GM20000 (cell line): ENCODE results near the gene PTPRG.

Experiments used
- DNase-seq: peaks from one replicate; pipeline ENCODE4 v3.0.0; 2012; ENCODE audit warnings: low spot score
- CTCF ChIP-seq: IDR thresholded peaks from 2 replicates; pipeline ENCODE4 v1.5.1; 2012; ENCODE audit warnings: mild to moderate bottlenecking, control low read depth; ENCODE audit errors: extremely low read depth, missing control alignments

The PTPRG gene

GRCh38 chr3:62253971-62254370 is 692.6 kb downstream of the PTPRG start:
- DNase-seq: no peak
- no peak for TF ChIP-seq CTCF

- no peak for TF ChIP-seq CTCF
- no peak for DNase-seq
Measured at GRCh38 chr3:62255758-62256157, 694.4 kb downstream of the PTPRG start.

GRCh38 chr3:62259924-62260323 is 698.6 kb downstream of the PTPRG start:
- no peak for DNase-seq
- TF ChIP-seq CTCF: no peak

- DNase-seq: no peak
- TF ChIP-seq CTCF: no peak
Measured at GRCh38 chr3:62260655-62261054, 699.3 kb downstream of the PTPRG start.

GRCh38 chr3:62261121-62261520 is 699.8 kb downstream of the PTPRG start:
- TF ChIP-seq CTCF: no peak
- DNase-seq: no peak

GRCh38 chr3:62261736-62262135 is 700.4 kb downstream of the PTPRG start:
- no peak for DNase-seq
- no peak for TF ChIP-seq CTCF

GRCh38 chr3:62265528-62265927 is 704.2 kb downstream of the PTPRG start:
- DNase-seq: no peak
- TF ChIP-seq CTCF: no peak

GRCh38 chr3:62266668-62267283 is 705.4 kb downstream of the PTPRG start:
- TF ChIP-seq CTCF: no peak
- DNase-seq: no peak
